Prostate gland (tissue), 2 donors: ENCODE results near the gene ZMIZ1. TPM values are rescaled to one million over a fixed set of nuclear protein-coding genes. Genes with fewer than 3 reads are reported as not detected.

Experiments used
- DNase-seq: peaks from one replicate; pipeline ENCODE4 v3.0.0-alpha.2; 2019; ENCODE audit warnings: low spot score
- H3K27ac ChIP-seq, 2 donors: fragments of 200-600 bp; sonication (generic); 2 replicates each; pipeline ENCODE4 v1.5.1; 2017 to 2019
- H3K27me3 ChIP-seq: fragments of 200-600 bp; sonication (generic); replicated peaks from 2 replicates; pipeline ENCODE4 v1.5.1; 2019; ENCODE audit not compliant: insufficient read depth
- H3K36me3 ChIP-seq, 2 donors: fragments of 200-600 bp; sonication (generic); 1 replicate in 1 of 2; 2 replicates in 1 of 2; pipeline versions ENCODE4 v1.5.1 to v1.8.1; 2017 to 2019
- H3K4me1 ChIP-seq: fragments of 200-600 bp; sonication (generic); replicated peaks from 2 replicates; pipeline ENCODE4 v1.5.1; 2019
- H3K4me3 ChIP-seq, 2 donors: fragments of 200-600 bp; sonication (generic); 2 replicates each; pipeline ENCODE4 v1.5.1; 2017 to 2019
- H3K9me3 ChIP-seq: fragments of 200-600 bp; sonication (generic); 2 replicates; pipeline ENCODE4 v1.5.1; 2017
- CTCF ChIP-seq, 4 experiments: fragments of 200-600 bp in 2 of 4; fragments of 450-650 bp in 2 of 4; sonication (generic) in 2 of 4; IDR thresholded peaks; 1 replicate in 3 of 4; 2 replicates in 1 of 4; pipeline ENCODE4 v1.5.1; 2016 to 2019; ENCODE audit warnings: antibody characterized with exemption in 4 of 4, mild to moderate bottlenecking in 2 of 4, moderate library complexity in 2 of 4
- POLR2A ChIP-seq: fragments of 450-650 bp; IDR thresholded peaks from one replicate; pipeline ENCODE4 v1.6.1; 2016; ENCODE audit warnings: antibody characterized with exemption, mild to moderate bottlenecking
- POLR2AphosphoS5 ChIP-seq: sonication (generic); formaldehyde crosslinking; IDR thresholded peaks from one replicate; pipeline ENCODE4 v1.6.1; 2017; ENCODE audit warnings: antibody characterized with exemption
- WGBS: methylation state at CpG from one replicate; pipeline ENCODE4 v1.1.5; 2018; 5-methylcytosine and 5-hydroxymethylcytosine counted together
- intact Hi-C: fragments of 100-400 bp; cut with DNase I; formaldehyde crosslinking; loops from one replicate; pipeline ENCODE4 v1.14.2; 2022
- total RNA-seq, 2 donors: library from RNA; depleted of rRNA; stranded (reverse); fragments of >200 nt; gene quantifications; one replicate each; pipeline ENCODE4 v1.1.0, GENCODE V29; 2016

Gene ZMIZ1
- total RNA-seq, 2 donors from 2014 or later: 69.6 to 78.5 TPM

DNA sequence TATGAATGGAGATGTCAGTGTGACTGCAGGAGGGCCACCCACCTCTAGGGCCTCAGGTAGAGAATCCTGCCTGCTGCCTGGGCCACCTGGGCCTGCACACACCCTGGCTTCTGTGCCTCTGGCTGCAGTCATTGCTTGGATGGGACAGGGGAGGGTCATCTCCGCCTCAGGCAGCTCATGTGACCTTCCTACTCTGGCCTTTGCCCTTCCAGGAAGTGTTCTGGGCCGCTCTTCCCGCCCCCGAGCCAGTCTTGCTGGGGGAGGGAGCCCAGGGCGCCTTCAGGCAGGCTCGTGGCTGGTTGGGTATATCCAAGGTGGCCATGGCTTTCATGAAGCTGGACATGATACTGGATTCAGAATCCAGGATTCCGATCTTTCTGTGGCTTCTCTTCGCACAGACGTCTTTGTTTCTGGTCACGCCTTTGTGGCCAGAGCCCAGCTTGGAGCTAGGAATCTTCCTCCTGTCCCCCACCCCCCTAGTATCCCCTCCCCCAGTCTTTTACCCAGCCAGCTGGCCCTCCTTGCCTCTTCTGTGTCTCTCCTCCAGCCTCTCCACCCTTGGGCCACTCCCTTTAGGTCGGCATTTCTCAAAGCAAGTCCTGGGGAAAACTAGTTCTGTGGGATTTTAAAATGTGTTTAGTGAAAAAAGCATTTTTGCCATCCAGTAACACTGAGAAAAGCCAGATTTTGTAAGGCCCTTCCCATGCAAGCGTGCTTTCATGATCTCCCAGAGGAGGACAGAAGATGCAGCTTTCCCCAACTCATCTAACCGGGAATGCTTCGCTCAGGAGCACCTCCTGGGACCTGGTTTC lies 119.6 kb downstream of the ZMIZ1 start:
- no peak for TF ChIP-seq CTCF (IDR thresholded peaks at IDR 0.05)
- no peak for TF ChIP-seq POLR2AphosphoS5
- no peak for TF ChIP-seq POLR2A
- Histone ChIP-seq H3K36me3 (no peaks in the 10 kb centered on the region), H3K9me3 (no peaks in the 10 kb centered on the region), H3K4me1 (peaks cover 6% of the 10 kb centered on the region), H3K27ac (no peak overlapping the region), H3K27me3 (no peaks in the 10 kb centered on the region), H3K4me3 (no peak overlapping the region)
- no peak for DNase-seq
- 68% methylated on average over 14 of the region's 14 CpGs for WGBS
- intact Hi-C loops: loop anchor here (10.0 kb wide), 1 partner anchor 384 kb away; no protein-coding TSS in a partner anchor

DNA sequence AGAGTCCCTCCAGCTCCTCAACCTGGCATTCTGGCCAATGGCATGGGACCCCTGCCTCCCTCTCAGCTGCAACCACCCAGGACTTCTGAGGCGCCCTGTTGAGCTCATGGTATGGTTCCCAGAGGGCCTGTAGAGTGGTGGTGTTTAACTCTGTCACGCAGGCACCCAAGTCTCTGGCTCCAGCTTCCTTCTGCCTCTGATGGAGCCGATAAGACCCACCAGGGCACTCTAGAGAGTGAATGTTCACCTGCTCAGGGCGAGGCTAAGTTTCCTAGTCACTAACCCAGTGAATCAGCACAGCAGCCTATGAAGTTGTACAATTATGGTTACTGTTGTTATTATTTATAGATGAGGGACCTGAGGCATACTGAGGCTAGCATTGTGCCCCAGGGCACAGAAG lies 120.4 kb downstream of the ZMIZ1 start:
- Histone ChIP-seq H3K27me3 (no peaks in the 10 kb centered on the region), H3K9me3 (no peaks in the 10 kb centered on the region), H3K27ac (no peak overlapping the region), H3K36me3 (no peaks in the 10 kb centered on the region), H3K4me1 (peaks cover 6% of the 10 kb centered on the region), H3K4me3 (no peak overlapping the region)
- intact Hi-C loops: loop anchor here (10.0 kb wide), 1 partner anchor 384 kb away; no protein-coding TSS in a partner anchor
- TF ChIP-seq POLR2AphosphoS5 (no peak), POLR2A (no peak), CTCF (IDR thresholded peaks at IDR 0.05) (no peak)
- DNase-seq: no peak
- WGBS: 84% methylated on average over 4 of the region's 4 CpGs

DNA sequence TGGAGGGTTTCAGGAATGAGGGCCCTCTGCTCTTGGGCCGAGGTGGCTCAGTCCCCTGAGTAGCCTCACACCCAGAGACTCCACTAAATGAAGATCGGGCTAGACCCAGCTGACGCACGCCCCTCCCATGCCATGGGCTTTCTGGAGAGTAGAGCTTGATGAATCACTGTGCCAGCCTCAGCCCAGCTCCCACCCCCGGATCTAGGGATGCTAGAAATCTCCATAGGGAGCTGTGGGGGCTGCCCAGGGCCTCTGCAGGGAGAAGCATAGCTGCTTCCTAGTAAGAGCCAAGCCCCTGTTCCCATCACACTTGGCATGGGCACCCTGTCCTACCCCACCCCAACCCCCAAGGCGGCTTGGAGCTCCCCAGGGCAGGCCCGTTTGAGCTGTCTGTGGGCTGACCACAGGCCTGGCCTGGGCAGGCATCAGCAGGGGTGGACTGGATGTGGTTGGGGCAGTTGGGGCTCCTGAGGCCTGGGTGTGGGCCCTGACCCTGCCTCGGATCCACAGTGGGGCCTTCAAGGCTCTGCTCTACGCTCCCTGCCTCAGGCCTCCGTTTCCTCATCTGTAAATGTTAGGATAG lies 121.2 kb downstream of the ZMIZ1 start:
- WGBS: 88% methylated on average over 10 of the region's 10 CpGs
- no peaks in the 10 kb centered on the region for H3K27me3 ChIP-seq
- intact Hi-C loops: loop anchor here (5.0 to 10.0 kb wide), 5 partner anchors 225 to 755 kb away; no protein-coding TSS in a partner anchor
- TF ChIP-seq POLR2A (no peak), POLR2AphosphoS5 (no peak), CTCF (IDR thresholded peaks at IDR 0.05) (no peak)
- no peaks in the 10 kb centered on the region for H3K9me3 ChIP-seq
- no peak overlapping the region for H3K4me3 ChIP-seq
- H3K27ac ChIP-seq: no peak overlapping the region
- DNase-seq: no peak
- H3K4me1 ChIP-seq: peaks cover 3% of the 10 kb centered on the region
- H3K36me3 ChIP-seq: no peaks in the 10 kb centered on the region

GRCh38 chr10:79190740-79191261 lies 122.0 kb downstream of the ZMIZ1 start:
- 90% methylated on average over 1 of the region's 1 CpG for WGBS
- intact Hi-C loops: loop anchor here (5.0 to 10.0 kb wide), 4 partner anchors 226 to 756 kb away; no protein-coding TSS in a partner anchor
- no peaks in the 10 kb centered on the region for H3K27me3 ChIP-seq
- no peaks in the 10 kb centered on the region for H3K9me3 ChIP-seq
- no peak overlapping the region for H3K4me3 ChIP-seq
- H3K4me1 ChIP-seq: peaks cover 7% of the 10 kb centered on the region
- H3K36me3 ChIP-seq: no peaks in the 10 kb centered on the region
- H3K27ac ChIP-seq: no peak overlapping the region
- no peak for DNase-seq
- TF ChIP-seq POLR2A: no peak
- no peak for TF ChIP-seq CTCF (IDR thresholded peaks at IDR 0.05)
- TF ChIP-seq POLR2AphosphoS5: no peak
